ENCODE results near the gene LDAF1. TPM values are rescaled to one million over a fixed set of nuclear protein-coding genes. Genes with fewer than 3 reads are reported as not detected.
"Not testable (repeated sequence)": the region's sequence is repeated elsewhere in the genome, so short reads cannot be mapped to it uniquely, and the experiment has no call there.

LDAF1 gene
- total RNA-seq, 1 experiment from 2014 or later = 22.0 TPM

DNA sequence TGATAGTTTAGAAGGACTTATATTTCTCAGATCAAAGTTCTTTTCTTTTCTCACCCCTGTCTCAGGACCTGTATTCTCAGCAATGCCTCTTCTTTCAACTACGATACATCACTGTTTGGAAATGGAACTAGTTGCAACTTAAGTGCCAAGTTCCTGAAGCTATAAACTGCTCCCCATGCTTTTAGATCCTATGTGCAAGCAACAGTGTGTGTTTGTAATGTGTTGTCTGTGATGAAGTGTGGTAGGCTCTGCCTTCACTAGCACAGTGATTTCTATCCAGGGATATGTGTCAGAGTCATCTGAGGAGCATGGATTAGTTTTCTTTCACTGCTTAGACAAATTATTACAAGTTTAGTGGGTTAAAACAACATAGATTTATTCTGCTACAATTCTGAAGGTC is 34.5 kb downstream of the LDAF1 start:
- no peak for DNase-seq (ENCODE audit: extremely low read depth, low read depth)

DNA sequence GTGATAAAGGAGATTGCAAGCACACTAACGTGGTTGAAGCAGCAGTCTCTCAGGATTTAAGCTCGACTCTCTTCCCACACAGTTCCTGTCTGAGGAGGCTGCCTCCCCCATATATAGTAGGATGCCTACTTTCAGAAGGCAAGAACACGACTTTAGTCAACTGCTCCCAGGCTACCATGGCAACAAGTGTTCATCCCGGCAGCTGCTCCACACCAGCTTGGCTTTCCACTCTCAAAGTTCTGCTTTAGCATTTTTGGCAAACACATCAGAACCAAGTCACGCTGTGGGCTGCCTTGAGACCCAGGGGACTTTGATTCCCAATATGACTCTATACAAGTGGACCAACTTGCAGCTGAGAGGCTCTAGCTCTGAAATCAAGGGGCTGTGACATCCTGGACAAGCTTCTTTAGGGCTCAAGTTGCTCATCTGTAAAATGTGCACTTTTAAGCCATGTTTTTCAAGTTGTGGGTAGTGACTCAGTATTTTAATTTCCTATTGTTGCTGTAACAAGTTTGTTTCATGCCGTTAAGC is 36.4 kb downstream of the LDAF1 start:
- no peak for DNase-seq (ENCODE audit: extremely low read depth, low read depth)

DNA sequence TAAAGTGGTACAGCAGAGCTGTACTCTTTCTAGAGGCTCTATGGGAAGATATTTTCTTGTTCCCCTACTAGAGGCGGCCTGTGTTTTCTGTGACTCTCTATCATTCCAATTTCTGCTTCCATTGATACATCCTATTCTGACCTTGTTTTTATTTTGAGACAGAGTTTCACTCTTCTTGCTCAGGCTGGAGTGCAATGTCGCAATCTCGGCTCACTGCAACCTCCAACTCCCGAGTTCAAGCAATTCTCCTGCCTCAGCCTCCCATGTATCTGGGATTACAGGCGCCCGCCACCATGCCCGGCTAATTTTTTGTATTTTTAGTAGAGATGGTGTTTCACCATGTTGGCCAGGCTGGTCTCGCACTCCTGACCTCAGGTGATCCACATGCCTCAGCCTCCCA is 36.9 kb downstream of the LDAF1 start:
- DNase-seq (ENCODE audit: extremely low read depth, low read depth) = not testable (repeated sequence)

DNA sequence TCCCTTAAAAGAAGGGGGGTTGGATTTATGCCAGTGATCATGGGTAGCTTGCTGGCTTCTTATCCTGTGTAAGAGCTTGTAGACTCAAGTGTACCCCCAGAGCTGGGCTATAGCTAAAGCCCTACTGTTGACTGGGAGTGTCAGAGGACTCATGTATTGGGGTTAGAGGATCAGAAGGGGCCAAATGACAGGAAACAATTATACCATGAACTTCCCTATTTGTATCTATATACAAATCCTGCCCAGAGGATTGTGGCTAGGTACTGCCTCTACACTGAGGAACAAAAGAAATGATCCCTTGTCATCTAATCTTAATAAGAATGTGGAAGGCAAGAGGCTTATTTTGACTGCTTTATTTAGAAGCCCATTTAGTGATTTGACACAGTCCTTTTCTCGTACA is 38.6 kb downstream of the LDAF1 start:
- DNase-seq (ENCODE audit: extremely low read depth, low read depth) = no peak

DNA sequence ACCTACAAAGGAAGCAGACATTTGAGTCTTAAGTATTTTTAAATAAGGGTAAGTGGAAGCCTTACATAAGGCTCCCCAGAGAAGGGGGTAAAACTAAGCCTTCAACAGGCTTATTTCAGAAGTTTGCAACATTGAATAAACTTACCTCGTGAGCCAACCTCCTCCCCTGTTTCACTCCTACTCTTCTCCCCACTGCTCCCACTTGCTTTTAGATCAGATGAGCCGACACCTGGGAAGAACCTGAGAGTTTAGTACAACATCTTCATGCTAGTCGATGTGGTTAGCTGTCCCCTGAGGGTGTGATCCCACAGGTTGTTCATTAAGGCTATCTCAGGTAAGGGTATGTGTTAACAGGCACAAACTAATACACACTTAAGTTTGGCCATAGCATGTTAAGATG is 39.1 kb downstream of the LDAF1 start:
- no peak for DNase-seq (ENCODE audit: extremely low read depth, low read depth)

DNA sequence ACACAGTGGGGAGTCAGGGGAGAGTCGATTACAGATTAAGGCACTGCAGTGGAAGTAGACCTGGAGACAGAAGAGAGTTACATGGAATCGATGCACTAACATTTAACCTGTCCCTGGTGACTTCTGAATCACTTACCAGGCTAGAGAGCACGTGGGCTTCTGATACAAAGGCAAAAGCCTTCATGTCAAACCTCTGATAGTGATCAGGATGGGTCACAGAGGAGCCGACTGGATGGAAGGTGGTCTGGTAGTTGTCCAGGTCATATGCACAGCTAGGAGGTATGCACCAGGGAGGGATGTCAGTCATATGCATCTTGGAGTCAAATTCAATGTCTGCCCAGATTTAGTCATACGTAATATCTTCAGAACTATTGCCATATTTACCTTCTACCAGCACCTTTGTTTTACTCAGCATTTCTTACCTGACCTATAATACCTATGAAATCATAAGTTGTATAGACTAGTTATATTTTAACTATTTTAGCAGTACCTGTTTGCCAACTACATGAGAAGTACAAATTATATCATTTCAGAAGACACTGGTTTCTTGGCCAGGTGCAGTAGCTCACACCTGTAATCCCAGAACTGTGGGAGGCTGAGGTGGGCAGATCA is 41.2 kb downstream of the LDAF1 start:
- no peak for DNase-seq (ENCODE audit: extremely low read depth, low read depth)

DNA sequence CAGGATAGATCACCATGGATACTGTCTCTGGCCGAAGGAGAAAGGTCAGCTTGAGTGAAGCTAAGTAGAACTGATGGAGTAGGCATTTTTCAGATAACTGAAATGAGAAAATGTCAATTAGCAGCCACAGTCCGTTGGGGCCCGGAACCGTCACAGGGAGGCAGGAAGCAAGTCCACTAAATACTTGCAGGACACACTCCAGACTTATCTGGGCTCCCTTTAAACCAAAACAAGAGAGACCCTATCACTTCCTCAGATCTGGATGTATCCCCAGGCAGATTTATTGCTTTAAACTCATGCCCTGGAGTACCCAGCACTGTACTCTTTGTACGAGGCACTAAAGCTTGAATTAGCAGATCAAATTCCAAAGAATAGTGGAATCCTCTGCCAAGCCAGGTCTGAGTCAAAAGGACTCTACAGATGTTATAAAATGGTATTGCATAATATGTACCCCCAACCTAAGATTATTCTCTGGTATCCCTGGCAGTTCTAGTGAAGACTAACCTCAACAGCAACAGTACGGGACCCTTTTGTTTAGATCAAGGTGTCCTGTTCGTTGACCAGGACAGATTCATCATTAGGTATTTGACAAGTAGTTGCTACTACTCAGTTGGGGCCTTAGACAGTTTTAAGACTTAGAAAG is 44.8 kb downstream of the LDAF1 start:
- DNase-seq (ENCODE audit: extremely low read depth, low read depth) = no peak

DNA sequence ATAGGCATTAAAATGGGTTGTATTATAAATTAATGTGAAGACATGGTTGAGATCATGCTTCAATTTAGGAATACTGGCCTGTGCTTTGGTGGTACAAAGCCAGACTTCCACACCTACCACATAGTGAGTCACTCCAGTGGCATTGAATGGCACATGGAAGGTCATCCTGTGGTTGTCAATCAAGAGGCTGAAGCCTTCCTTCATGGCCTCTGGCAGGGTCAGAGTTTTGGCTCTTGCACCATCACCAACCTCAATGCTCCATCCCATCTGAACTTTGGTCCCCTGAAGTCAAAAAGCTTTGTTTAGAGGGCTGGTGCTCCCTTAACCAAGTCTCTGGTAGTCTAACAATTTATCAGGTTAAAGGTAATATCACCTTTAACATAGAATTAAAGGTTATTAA is 46.8 kb downstream of the LDAF1 start:
- no peak for DNase-seq (ENCODE audit: extremely low read depth, low read depth)

DNA sequence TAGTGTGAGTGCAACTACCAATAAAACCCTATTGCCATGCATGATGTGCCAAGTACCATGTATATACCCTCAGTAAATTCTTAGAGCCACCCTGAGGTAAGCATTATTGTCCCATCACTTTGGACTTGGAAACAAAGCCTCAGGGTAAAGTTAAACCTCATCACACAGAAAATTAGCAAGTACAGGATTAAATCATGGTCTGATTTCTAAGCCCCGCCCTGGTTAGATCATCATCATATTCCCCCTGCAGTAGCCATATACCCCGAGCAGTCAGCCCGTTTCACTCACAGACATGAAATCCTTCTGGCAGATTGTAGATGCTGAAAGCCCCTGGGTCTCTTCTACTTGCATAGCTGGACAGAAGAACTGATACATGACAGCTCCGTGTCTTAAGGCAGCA is 48.1 kb downstream of the LDAF1 start:
- no peak for DNase-seq (ENCODE audit: extremely low read depth, low read depth)

DNA sequence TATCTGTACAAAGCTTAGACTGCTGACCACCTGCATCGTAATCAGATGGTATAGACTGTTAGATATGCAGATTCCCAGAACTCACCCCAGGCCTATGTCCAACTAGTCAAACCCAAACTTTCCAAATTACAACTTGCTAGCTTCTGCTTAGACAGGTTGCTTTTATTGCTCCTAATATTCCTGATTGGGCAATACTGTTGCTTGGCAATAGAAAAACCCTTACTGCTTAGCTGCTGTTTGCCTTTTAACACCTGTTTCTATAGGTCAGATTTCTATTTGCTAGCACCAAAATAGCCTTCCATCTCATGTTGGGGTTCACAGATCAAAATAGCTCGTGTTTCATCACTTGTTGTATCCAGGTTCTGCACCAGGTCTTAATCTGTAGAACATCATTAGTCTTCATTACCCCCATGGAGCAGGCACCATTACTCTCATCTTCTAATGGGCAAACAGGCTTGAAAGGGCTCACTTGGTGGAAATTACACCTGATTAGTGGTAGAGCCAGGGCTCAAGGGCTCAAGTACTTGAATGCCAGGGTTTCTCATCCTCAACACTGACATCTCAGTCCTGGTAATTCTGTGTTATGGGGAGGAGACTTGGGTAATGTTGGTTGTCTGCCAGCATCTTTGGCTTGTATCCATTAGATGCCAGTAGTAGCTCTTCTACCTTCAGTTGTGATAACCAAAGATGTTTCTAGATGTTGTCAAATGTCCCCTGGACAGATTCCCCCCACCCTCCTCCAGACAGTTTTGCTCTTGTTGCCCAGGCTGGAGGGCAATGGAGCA is 50.2 kb downstream of the LDAF1 start:
- no peak for DNase-seq (ENCODE audit: extremely low read depth, low read depth)

DNA sequence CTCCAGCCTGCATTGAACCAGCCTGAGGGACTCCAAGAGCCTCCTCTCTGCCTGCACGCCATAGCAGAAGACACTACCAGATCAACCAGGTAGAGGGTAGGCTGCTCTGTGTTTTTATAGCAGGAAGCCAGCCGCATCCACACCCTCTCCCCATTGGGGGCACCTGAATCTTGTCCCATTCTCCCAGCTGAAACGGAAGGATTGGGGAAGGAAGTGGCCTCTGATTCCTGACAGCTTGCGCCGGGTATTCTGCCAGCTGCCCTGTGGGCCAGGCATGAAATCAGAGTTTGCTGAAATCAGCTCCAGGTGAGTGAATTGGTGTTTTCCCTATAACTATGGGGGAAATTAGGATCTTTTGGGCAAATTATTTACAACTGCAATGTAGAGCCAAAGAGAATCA is 53.0 kb downstream of the LDAF1 start, which contains the start of gene ZP2:
Gene ZP2, minus strand, starts transcription at position 89 of the 400 bp plus-strand sequence. Its CDS starts 27 bp downstream, at position 62.
- no peak for DNase-seq (ENCODE audit: extremely low read depth, low read depth)

DNA sequence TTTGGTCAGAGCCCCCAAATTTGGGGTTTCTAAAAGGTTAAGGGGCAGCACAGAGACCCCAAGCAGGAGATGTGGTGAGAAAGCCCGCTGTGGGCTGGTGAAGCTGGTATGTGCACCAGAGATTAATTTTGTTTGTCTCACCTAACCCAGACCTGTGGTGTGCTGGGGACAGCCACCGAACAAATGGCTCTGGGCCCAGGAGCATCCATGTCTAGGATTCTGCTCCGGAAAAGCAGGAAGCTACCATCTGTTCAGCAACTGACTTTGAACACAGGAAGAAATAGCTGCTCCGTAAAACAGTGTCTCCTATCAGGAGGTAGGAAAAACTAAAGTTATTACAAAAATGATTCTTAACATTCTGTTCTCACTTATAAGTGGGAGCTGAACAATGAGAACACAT is 55.6 kb downstream of the LDAF1 start:
- no peak for DNase-seq (ENCODE audit: extremely low read depth, low read depth)

DNA sequence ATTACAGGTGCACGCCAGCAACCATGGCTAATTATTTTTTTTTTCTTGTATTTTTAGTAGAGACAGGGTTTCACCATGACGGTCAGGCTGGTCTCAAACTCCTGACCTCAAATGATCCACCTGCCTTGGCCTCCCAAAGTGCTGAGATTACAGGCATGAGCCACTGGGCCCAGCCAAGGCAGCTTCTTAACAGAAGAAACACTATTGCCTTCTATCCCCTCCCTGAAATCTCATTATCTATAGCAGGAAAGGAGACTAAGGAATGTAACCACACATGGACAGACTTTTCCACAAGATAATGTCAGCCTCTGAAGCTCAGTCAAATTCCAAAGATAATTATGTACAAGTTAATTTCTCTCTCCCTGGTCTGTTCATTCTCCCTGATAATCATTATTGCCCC is 58.6 kb downstream of the LDAF1 start:
- DNase-seq (ENCODE audit: extremely low read depth, low read depth) = no peak

DNA sequence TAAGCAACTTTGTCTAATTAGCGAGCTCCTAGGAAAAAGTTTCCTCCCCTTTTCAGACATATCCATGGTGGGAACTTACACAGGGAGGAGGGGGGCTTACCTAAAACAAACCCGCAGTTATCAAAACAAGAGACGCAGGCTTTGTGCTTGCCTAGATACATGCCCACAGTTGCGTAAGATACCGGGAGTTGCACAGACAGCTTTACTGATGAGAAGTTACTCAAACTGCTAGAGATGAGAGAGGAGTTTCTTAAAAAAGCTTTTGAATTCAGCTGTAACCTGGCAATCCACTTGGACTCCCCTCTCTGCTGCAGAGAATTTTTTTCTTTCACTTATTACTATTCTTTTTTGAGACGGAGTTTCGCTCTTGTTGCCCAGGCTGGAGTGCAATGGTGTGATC is 59.7 kb downstream of the LDAF1 start:
- no peak for DNase-seq (ENCODE audit: extremely low read depth, low read depth)

DNA sequence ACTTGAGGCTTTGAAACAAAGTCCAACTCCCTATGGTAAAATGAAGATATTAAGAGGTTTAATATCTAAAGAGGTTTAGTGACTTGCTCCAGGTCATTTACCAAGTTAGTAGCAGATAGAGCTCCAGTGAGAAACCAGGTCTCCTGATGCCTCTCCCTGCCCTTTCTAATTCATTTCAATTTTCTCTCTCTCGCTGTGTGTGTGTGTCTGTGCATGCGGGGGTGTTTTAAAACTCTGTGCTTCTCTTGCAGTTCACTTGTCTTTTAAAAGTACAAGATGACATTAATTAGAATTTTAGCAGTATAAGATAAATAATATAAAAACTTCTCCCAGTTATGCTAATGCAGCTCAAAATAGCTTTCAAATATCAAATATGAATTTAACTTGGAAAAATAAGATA is 61.1 kb downstream of the LDAF1 start:
- no peak for DNase-seq (ENCODE audit: extremely low read depth, low read depth)

DNA sequence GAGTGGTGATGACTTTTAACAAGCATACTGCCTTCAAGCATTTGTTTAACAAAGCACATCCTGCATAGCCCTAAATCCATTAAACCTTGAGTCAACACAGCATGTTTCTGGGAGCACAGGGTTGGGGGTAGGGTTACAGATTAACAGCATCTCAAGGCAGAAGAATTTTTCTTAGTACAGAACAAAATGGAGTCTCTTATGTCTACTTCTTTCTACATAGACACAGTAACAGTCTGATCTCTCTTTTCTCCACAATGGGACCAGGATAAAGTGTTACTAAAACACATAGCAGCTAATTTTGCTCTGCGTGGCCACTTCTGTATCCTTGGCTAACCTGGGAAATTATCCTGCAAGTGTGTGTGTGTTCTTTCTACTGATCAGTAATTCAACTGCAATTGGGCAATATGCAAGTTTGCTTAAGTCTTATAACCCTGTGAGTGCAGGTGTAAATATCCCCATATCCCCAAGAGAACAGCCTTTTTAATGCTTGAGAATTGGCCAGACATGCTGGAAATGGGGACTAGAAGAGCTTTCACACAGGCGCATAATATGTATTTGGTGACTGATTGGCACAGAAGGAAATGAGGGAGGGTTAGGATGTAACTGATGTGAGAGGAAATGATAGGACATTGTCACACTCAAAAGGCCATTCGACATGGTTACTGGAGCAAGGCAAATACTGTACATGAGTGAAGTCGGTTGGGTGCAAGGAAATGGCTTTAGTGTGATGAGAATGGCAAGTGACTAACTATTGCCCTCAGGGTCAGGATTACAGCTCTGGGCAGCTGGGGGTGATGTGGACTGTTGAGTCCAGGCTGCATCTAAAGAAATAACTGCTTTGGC is 64.2 kb downstream of the LDAF1 start:
- no peak for DNase-seq (ENCODE audit: extremely low read depth, low read depth)

DNA sequence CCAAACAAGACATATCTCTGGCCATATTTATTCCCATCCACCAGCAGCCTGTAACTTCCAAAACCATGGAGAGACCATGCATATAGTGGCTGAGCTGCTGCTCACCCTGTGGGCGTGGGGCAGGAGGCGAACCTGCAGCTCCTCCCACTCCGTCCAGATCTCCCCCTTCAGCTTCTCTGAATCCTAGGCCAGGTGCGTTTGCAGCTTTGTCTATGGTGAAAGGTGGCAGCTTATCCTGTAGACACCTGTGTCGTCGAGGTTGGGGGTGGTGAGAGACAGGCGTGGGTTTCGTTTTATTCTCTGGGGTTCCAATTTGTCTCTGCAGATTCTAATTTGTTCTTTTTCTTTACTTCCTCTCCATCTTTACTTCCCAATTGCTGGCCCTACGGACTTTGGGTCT is 65.3 kb downstream of the LDAF1 start:
- DNase-seq (ENCODE audit: extremely low read depth, low read depth) = no peak

DNA sequence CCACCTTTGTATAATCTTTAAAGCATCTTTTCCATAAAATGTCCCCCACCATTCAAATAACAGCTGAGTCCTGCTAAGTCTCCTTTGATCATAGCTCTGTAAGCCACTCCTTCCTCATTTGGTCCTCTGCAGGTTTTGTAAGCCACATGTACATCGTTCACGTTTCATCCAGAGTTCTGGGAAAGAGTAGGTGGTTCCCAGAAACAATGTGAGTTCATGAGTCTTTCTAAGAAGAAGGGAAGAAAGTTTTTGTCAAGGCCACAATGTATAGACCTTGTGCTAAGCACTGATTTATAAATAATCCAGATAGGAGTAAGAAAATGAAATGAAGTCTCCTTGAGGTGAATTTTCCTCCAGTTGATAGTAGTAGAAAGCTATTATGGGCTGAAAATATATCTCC is 66.3 kb downstream of the LDAF1 start:
- DNase-seq (ENCODE audit: extremely low read depth, low read depth) = no peak

DNA sequence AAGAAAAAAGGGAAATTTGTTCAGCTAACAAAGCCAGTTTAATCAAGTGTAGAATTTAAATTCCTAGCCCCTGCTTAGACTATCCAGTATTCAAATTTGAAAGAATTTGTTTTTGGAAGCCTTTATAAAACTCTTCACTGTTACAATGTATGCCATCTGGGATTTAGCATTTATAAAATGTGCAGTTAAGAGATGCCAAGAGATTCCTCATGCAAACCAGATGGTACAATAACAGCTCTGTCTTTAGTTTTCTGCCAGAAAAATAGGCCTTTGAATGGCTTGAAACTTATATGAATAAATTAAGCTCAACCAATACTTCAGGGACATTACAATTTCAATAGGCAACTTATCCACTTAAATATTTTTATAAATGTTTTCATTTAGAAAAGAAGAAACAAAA is 68.3 kb downstream of the LDAF1 start:
- DNase-seq (ENCODE audit: extremely low read depth, low read depth) = no peak

DNA sequence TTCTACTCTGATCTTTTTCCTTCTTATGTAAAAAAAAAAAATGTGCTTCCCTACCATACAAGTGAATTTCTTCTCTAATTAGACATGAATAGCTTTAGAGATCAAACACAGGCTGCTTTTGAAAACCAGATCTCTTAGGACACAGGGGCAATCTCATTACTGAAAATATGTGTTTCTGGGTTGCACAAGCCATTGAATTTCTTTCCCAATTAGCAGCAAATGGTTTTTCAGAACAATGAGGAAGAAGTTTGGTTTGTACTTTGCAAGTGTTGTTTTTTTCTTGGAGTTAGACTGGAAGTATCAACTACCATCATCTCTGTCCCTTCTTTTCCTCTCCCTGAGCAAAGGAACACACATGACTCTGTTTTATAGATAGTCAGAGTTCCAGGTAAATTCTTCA is 69.4 kb downstream of the LDAF1 start:
- DNase-seq (ENCODE audit: extremely low read depth, low read depth) = no peak

DNA sequence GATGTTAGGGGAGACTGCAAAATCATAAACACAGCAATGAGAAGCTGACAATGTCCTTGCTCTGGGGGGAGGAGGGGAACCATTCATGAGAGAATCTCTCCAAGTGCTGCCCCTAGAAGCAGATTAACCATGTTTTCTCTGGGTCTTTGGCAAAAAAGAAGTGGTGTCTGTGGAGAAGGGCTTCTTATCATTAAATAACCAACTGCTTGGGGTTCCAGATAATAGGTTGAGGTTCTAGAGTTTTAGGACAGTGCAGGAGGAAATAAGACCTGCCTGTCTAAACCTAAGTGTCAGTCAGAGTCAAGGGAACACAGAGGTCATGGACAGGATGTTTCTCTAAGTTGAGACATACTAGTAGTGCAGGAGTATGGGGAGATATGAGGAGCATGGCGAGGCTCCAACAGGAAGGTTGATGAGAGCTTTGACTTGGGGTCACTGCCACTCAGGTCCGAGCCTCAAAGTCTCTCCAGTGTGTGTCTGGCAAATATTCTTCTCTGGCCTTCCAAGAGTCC is 69.9 kb downstream of the LDAF1 start:
- DNase-seq (ENCODE audit: extremely low read depth, low read depth) = no peak
